ENCODE data around the gene CLASRP. TPM values are rescaled to one million over a fixed set of nuclear protein-coding genes. Genes with fewer than 3 reads are reported as not detected.

The CLASRP gene
- total RNA-seq, 1 experiment from 2014 or later, result 87.1 TPM

DNA sequence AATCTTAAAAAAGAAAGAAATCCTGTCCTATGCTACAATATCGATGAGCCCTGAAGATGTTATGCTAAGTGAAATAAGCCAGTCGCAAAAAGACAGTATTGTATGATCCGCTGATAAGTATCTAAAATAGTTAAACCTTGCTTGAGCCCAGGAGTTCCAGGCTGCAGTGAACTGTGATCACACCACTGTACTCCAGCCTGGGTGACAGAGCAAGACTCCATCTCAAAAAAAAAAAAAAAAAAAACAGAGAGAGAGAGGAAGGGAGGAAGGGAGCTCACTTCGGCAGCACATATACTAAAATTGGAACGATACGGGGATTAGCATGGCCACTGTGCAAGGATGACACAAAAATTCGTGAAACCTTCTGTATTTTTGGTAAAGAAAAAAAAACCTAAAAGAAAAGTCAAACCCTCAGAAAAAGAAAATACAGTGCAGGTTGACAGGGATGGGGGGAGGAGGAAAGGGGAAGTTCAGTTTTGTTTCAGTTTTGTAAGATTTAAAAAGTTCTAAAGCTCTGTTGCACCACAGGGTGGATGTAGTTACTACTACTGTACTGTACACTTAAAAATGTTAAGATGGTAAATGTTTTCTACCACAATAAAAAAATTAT is 8.4 kb downstream of the CLASRP start:
- Mint-ChIP-seq H3K27me3 (ENCODE audit: low read depth) (no peaks in the 10 kb centered on the region), H3K4me1 (no peaks in the 10 kb centered on the region; a peak in 2 of 4 replicates), H3K9me3 (no peaks in the 10 kb centered on the region; a peak in 1 of 5 replicates), H3K36me3 (ENCODE audit: insufficient read depth in 1 of 3, low read depth in 3 of 3) (peaks cover 14 to 52% (median 46%) of the 10 kb centered on the region in 3 experiments; a peak in 6 of 7 replicates), H3K27ac (peak overlapping the region in 2 of 3 experiments; percentile 43 to 85; a peak in 2 of 7 replicates), H3K4me3 (no peak overlapping the region; a peak in 1 of 5 replicates)
- Histone ChIP-seq H3K56ac (ENCODE audit: insufficient read length, low read depth, low read length) (no peak overlapping the region), H3K9me3 (ENCODE audit: control insufficient read depth, low read depth, low read length) (no peaks in the 10 kb centered on the region), H4K8ac (replicated peaks; ENCODE audit: insufficient read length, low read depth, low read length) (no peak overlapping the region), H3K27ac (ENCODE audit: insufficient read length, low read depth, low read length) (no peak overlapping the region), H3K79me2 (ENCODE audit: insufficient read depth, low read length) (peaks cover 5% of the 10 kb centered on the region; the same call in 1 of the 2 replicates), H3K27me3 (ENCODE audit: insufficient read depth, low read length) (no peaks in the 10 kb centered on the region), H3K4ac (ENCODE audit: low read depth, low read length) (no peak overlapping the region), H2BK20ac (ENCODE audit: low read depth, low read length, poor library complexity, severe bottlenecking) (no peak overlapping the region), H3K14ac (ENCODE audit: insufficient read depth, low read length) (no peak overlapping the region), H2BK120ac (ENCODE audit: low read depth, low read length, poor library complexity, severe bottlenecking) (no peak overlapping the region), H2BK5ac (ENCODE audit: insufficient read length, low read length) (no peak overlapping the region), H3K4me2 (ENCODE audit: insufficient read depth, insufficient read length, low read length) (no peak overlapping the region), H4K5ac (ENCODE audit: insufficient read length, low read depth, low read length) (no peak overlapping the region), H4K91ac (ENCODE audit: insufficient read length, low read depth, low read length) (no peak overlapping the region), H3K23me2 (ENCODE audit: insufficient read length, low read depth, low read length, poor library complexity, severe bottlenecking) (no peaks in the 10 kb centered on the region), H2AK5ac (ENCODE audit: insufficient read length, low read length) (no peak overlapping the region), H3K23ac (ENCODE audit: insufficient read length, low read depth, low read length) (no peak overlapping the region), H3K4me1 (ENCODE audit: insufficient read depth, low read length) (no peaks in the 10 kb centered on the region), H3K9ac (ENCODE audit: extremely low read depth, insufficient read length, low read length) (no peak overlapping the region), H4K20me1 (ENCODE audit: control insufficient read depth, insufficient read depth, insufficient read length) (no peaks in the 10 kb centered on the region), H2BK15ac (ENCODE audit: low read depth, low read length) (no peak overlapping the region), H2BK12ac (ENCODE audit: insufficient read length, low read depth, low read length) (no peak overlapping the region), H3T11ph (ENCODE audit: low read length) (no peak overlapping the region), H3K18ac (ENCODE audit: insufficient read length, low read depth, low read length) (no peak overlapping the region), H2AFZ (ENCODE audit: low read length) (no peak overlapping the region), H3K79me1 (ENCODE audit: insufficient read depth, low read depth, low read length, poor library complexity, severe bottlenecking) (no peaks in the 10 kb centered on the region)
- no peak for DNase-seq
- TF ChIP-seq, protein P1, sequence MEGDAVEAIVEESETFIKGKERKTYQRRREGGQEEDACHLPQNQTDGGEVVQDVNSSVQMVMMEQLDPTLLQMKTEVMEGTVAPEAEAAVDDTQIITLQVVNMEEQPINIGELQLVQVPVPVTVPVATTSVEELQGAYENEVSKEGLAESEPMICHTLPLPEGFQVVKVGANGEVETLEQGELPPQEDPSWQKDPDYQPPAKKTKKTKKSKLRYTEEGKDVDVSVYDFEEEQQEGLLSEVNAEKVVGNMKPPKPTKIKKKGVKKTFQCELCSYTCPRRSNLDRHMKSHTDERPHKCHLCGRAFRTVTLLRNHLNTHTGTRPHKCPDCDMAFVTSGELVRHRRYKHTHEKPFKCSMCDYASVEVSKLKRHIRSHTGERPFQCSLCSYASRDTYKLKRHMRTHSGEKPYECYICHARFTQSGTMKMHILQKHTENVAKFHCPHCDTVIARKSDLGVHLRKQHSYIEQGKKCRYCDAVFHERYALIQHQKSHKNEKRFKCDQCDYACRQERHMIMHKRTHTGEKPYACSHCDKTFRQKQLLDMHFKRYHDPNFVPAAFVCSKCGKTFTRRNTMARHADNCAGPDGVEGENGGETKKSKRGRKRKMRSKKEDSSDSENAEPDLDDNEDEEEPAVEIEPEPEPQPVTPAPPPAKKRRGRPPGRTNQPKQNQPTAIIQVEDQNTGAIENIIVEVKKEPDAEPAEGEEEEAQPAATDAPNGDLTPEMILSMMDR (conservative IDR thresholded peaks at IDR 0.05), result no peak
- WGBS (ENCODE audit: extremely low coverage, insufficient read length, low lambda C conversion rate), result no CpG with 5 or more reads among the region's 7 CpGs
